Loucy (cell line): Measurements from ENCODE around the gene ADGRL3.

ENCODE experiments used
- H2AFZ ChIP-seq: fragments of 200-600 bp; sonication (generic); 2 replicates; pipeline ENCODE4 v1.6.0; 2016; ENCODE audit warnings: antibody characterized with exemption, mild to moderate bottlenecking, low read length, moderate library complexity
- H3F3A ChIP-seq: fragments of 200-600 bp; 2 replicates; pipeline ENCODE4 v1.6.0; 2016; ENCODE audit warnings: antibody characterized with exemption, low read depth, mild to moderate bottlenecking
- H3K27me3 ChIP-seq: fragments of 200-600 bp; sonication (generic); 2 replicates; pipeline ENCODE4 v1.6.1; 2014; ENCODE audit warnings: low read length, mild to moderate bottlenecking; ENCODE audit not compliant: insufficient read depth, poor library complexity, severe bottlenecking
- H3K36me3 ChIP-seq: fragments of 200-600 bp; sonication (generic); 2 replicates; pipeline ENCODE4 v1.6.1; 2016; ENCODE audit warnings: low read length; ENCODE audit not compliant: insufficient read depth
- H3K4me1 ChIP-seq: fragments of 200-600 bp; sonication (generic); 2 replicates; pipeline ENCODE4 v1.5.1; 2014; ENCODE audit warnings: low read length, mild to moderate bottlenecking; ENCODE audit not compliant: insufficient read depth, poor library complexity, severe bottlenecking
- H3K4me2 ChIP-seq: fragments of 200-600 bp; sonication (generic); 2 replicates; pipeline ENCODE4 v1.6.0; 2014; ENCODE audit warnings: antibody characterized with exemption, low read length, low read depth, mild to moderate bottlenecking; ENCODE audit not compliant: poor library complexity, severe bottlenecking
- H3K4me3 ChIP-seq: fragments of 200-600 bp; sonication (generic); 2 replicates; pipeline ENCODE4 v1.5.1; 2014; ENCODE audit warnings: low read length, mild to moderate bottlenecking, mixed read lengths; ENCODE audit not compliant: poor library complexity, severe bottlenecking
- H3K79me2 ChIP-seq: fragments of 200-600 bp; sonication (generic); 2 replicates; pipeline ENCODE4 v1.6.1; 2014; ENCODE audit warnings: low read length; ENCODE audit not compliant: insufficient read depth
- H3K9ac ChIP-seq: fragments of 200-600 bp; sonication (generic); 2 replicates; pipeline ENCODE4 v1.6.0; 2014; ENCODE audit warnings: mild to moderate bottlenecking, low read depth, low read length, moderate library complexity; ENCODE audit not compliant: poor library complexity, severe bottlenecking
- H3K9me2 ChIP-seq: fragments of 200-600 bp; sonication (generic); replicated peaks from 2 replicates; pipeline ENCODE4 v1.6.1; 2016; ENCODE audit warnings: low read depth, low read length, mixed read lengths
- H3K9me3 ChIP-seq: fragments of 200-600 bp; sonication (generic); 2 replicates; pipeline ENCODE4 v1.6.1; 2014; ENCODE audit warnings: mild to moderate bottlenecking, antibody characterized with exemption, low read length, low read depth; ENCODE audit not compliant: insufficient read depth
- H4K20me1 ChIP-seq: fragments of 200-600 bp; sonication (generic); 2 replicates; pipeline ENCODE4 v1.6.0; 2014; ENCODE audit warnings: antibody characterized with exemption, low read length, mild to moderate bottlenecking; ENCODE audit not compliant: insufficient read depth, poor library complexity, severe bottlenecking
- EZH2phosphoT487 ChIP-seq: fragments of 200-600 bp; IDR thresholded peaks from 2 replicates; pipeline ENCODE4 v1.6.1; 2018; ENCODE audit warnings: antibody characterized with exemption, mild to moderate bottlenecking, moderate library complexity, borderline replicate concordance
- TF ChIP-seq, protein P1 (sequence below): fragments of 200-600 bp; sonication (generic); conservative IDR thresholded peaks from 2 replicates; pipeline ENCODE4 v1.5.1; 2014; ENCODE audit warnings: mild to moderate bottlenecking, antibody characterized with exemption, low read length

The ADGRL3 gene

DNA sequence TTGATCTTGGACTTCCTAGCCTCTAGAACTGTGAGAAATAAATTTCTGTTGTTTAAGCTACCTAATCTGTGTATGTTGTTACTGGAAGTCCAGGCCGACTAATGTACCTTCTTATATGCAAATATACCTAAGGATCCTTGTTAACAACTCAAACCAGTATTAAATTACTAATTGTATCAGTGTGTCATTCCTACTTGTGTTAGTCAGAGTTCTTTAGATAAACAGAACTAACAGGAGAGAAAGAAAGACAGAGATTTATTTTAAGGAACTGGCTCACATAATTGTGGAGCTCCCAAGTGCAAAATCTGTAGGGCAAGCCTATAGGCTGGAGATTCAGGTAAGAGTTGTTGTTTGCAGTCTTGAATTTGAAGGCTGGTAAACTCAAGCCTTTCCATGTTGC is 120.0 kb downstream of the ADGRL3 start:
- no peaks in the 10 kb centered on the region for H3K4me1 ChIP-seq
- no peak overlapping the region for H2AFZ ChIP-seq
- H3K27me3 ChIP-seq, result no peaks in the 10 kb centered on the region
- no peak overlapping the region for H3K4me3 ChIP-seq
- no peaks in the 10 kb centered on the region for H3K36me3 ChIP-seq
- no peaks in the 10 kb centered on the region for H3K9me3 ChIP-seq
- no peaks in the 10 kb centered on the region for H3K79me2 ChIP-seq
- no peaks in the 10 kb centered on the region for H3K9me2 ChIP-seq
- H3K9ac ChIP-seq, result no peak overlapping the region
- no peaks in the 10 kb centered on the region for H4K20me1 ChIP-seq
- TF ChIP-seq, protein P1, sequence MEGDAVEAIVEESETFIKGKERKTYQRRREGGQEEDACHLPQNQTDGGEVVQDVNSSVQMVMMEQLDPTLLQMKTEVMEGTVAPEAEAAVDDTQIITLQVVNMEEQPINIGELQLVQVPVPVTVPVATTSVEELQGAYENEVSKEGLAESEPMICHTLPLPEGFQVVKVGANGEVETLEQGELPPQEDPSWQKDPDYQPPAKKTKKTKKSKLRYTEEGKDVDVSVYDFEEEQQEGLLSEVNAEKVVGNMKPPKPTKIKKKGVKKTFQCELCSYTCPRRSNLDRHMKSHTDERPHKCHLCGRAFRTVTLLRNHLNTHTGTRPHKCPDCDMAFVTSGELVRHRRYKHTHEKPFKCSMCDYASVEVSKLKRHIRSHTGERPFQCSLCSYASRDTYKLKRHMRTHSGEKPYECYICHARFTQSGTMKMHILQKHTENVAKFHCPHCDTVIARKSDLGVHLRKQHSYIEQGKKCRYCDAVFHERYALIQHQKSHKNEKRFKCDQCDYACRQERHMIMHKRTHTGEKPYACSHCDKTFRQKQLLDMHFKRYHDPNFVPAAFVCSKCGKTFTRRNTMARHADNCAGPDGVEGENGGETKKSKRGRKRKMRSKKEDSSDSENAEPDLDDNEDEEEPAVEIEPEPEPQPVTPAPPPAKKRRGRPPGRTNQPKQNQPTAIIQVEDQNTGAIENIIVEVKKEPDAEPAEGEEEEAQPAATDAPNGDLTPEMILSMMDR, result no peak
- TF ChIP-seq EZH2phosphoT487, result no peak
- H3F3A ChIP-seq, result no peaks in the 10 kb centered on the region
- no peak overlapping the region for H3K4me2 ChIP-seq

DNA sequence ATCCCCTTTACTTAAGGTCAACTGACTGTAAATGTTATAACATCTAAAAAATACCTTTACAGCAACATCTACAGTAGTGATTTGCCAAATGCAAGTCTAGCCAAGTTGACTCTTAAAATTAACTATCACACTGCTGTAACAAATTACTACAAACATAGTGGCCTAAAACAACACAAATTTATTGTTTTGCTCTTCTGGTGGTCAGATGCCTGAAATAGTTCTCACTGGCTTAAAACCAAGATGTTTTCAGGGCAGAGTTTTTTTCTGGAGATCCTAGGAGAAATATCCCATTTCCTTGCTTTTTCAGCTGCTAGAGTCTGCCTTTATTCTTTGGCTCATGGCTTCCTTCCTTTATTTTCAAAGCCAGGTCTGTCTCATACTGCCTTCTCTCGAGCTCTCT is 120.5 kb downstream of the ADGRL3 start:
- Histone ChIP-seq H3K4me1 (no peaks in the 10 kb centered on the region), H3K79me2 (no peaks in the 10 kb centered on the region), H3K4me3 (no peak overlapping the region), H3K9me2 (no peaks in the 10 kb centered on the region), H2AFZ (no peak overlapping the region), H3K9me3 (no peaks in the 10 kb centered on the region), H3K9ac (no peak overlapping the region), H3K4me2 (no peak overlapping the region), H3F3A (no peaks in the 10 kb centered on the region), H3K27me3 (no peaks in the 10 kb centered on the region), H4K20me1 (no peaks in the 10 kb centered on the region), H3K36me3 (no peaks in the 10 kb centered on the region)
- no peak for TF ChIP-seq EZH2phosphoT487
- TF ChIP-seq, protein P1, result no peak

DNA sequence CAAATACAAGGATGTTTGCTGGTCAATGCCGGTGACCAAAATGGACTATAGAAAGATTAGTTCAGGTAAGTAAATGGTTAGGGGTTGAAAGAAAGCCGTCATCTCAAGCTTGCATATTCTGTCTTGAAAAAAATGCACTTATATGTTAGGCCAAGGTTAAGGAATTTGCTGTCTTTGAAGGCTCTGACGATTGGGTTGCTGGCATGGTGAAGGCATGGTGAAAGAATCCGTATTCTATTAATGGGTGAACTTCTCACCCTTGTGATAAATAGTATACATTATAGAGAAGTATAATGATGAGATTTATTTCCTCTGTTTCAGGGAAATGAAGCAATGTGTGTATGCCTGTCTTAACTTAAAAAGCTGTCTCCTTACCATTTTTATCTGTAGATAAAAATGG is 132.6 kb downstream of the ADGRL3 start:
- no peaks in the 10 kb centered on the region for H3K9me2 ChIP-seq
- H4K20me1 ChIP-seq, result no peaks in the 10 kb centered on the region
- no peak overlapping the region for H3K4me2 ChIP-seq
- no peaks in the 10 kb centered on the region for H3F3A ChIP-seq
- H3K4me1 ChIP-seq, result no peaks in the 10 kb centered on the region
- no peak overlapping the region for H3K9ac ChIP-seq
- H3K4me3 ChIP-seq, result no peak overlapping the region
- H2AFZ ChIP-seq, result no peak overlapping the region
- H3K27me3 ChIP-seq, result no peaks in the 10 kb centered on the region
- no peaks in the 10 kb centered on the region for H3K36me3 ChIP-seq
- H3K9me3 ChIP-seq, result no peaks in the 10 kb centered on the region
- no peak for TF ChIP-seq EZH2phosphoT487
- TF ChIP-seq, protein P1, result no peak
- no peaks in the 10 kb centered on the region for H3K79me2 ChIP-seq
